IMR-90 (cell line): ENCODE measurements around the gene ALKBH5. TPM values are rescaled to one million over a fixed set of nuclear protein-coding genes. Genes with fewer than 3 reads are reported as not detected.
A peak's percentile ranks its signal among the peaks of the same experiment; 100 is the strongest.

Source experiments
- ATAC-seq: fragments of 200-7000 bp; cut with Tn5 transposase; 2 replicates; pipeline ENCODE4 v1.9.1; 2020; ENCODE audit warnings: low read depth, mild to moderate bottlenecking, moderate library complexity
- BruUV-seq: library from RNA; stranded (reverse); fragments of 400-500 nt; replicated peaks from 2 replicates; lab custom pipeline; 2021; lab: Mats Ljungman, UMichigan
- CTCF ChIA-PET: fragments of 300-600 bp; formaldehyde crosslinking; extraction: SDS; loops from one replicate; lab custom pipeline; 2021; ENCODE audit warnings: antibody characterized with exemption; lab: Yijun Ruan, JAX
- POLR2A ChIA-PET: fragments of 300-600 bp; sonication (Branson Sonifier 250); formaldehyde crosslinking; loops from one replicate; lab custom pipeline; 2022; ENCODE audit warnings: antibody characterized with exemption; ENCODE audit not compliant: unreplicated experiment; lab: Charles Lee
- DNase-seq: peaks from one replicate; pipeline ENCODE4 v3.0.0; 2013
- H2AFZ ChIP-seq: replicated peaks from 2 replicates; pipeline ENCODE3; 2013; ENCODE audit warnings: low read length, mild to moderate bottlenecking; ENCODE audit not compliant: poor library complexity
- H2AK5ac ChIP-seq: 2 replicates; pipeline ENCODE4 v1.6.1; 2013; ENCODE audit warnings: low read depth, low read length, inconsistent platforms
- H2AK9ac ChIP-seq: replicated peaks from 2 replicates; pipeline ENCODE3; 2013; ENCODE audit warnings: mild to moderate bottlenecking, low read depth, low read length, moderate library complexity; ENCODE audit not compliant: poor library complexity
- H2BK120ac ChIP-seq: 2 replicates; pipeline ENCODE4 v1.6.1; 2013; ENCODE audit warnings: low read depth, low read length, inconsistent platforms
- H2BK15ac ChIP-seq: 3 replicates; pipeline ENCODE4 v1.6.1; 2013; ENCODE audit warnings: low read depth, low read length, inconsistent platforms
- H2BK20ac ChIP-seq: 2 replicates; pipeline ENCODE4 v1.6.1; 2013; ENCODE audit warnings: low read depth, mild to moderate bottlenecking, inconsistent platforms, low read length, moderate library complexity
- H2BK5ac ChIP-seq: 2 replicates; pipeline ENCODE4 v1.6.1; 2013; ENCODE audit warnings: mild to moderate bottlenecking, low read depth, low read length, inconsistent platforms; ENCODE audit not compliant: poor library complexity, severe bottlenecking
- H3K14ac ChIP-seq: replicated peaks from 2 replicates; pipeline ENCODE4 v1.6.1; 2013; ENCODE audit warnings: low read depth, low read length, inconsistent platforms
- H3K18ac ChIP-seq: 2 replicates; pipeline ENCODE4 v1.6.1; 2013; ENCODE audit warnings: low read depth, low read length, control low read depth
- H3K23ac ChIP-seq: 2 replicates; pipeline ENCODE4 v1.6.1; 2013; ENCODE audit warnings: low read depth, low read length, inconsistent platforms
- H3K27ac ChIP-seq: 2 replicates; pipeline ENCODE4 v1.5.1; 2013; ENCODE audit warnings: mild to moderate bottlenecking, control low read depth, low read length; ENCODE audit not compliant: insufficient read depth
- H3K27me3 ChIP-seq: 2 replicates; pipeline ENCODE4 v1.6.1; 2013; ENCODE audit warnings: low read length; ENCODE audit not compliant: control insufficient read depth, insufficient read depth
- H3K36me3 ChIP-seq: 2 replicates; pipeline ENCODE4 v1.6.1; 2013; ENCODE audit warnings: low read length, mixed read lengths; ENCODE audit not compliant: control insufficient read depth, insufficient read depth
- H3K4ac ChIP-seq: 2 replicates; pipeline ENCODE4 v1.6.1; 2013; ENCODE audit warnings: low read depth, low read length, inconsistent platforms
- H3K4me1 ChIP-seq: 2 replicates; pipeline ENCODE4 v1.6.1; 2013; ENCODE audit warnings: low read length, mixed read lengths; ENCODE audit not compliant: control insufficient read depth, insufficient read depth
- H3K4me2 ChIP-seq: 2 replicates; pipeline ENCODE4 v1.6.1; 2013; ENCODE audit warnings: low read depth, mild to moderate bottlenecking, control low read depth, low read length, moderate library complexity
- H3K4me3 ChIP-seq: 2 replicates; pipeline ENCODE4 v1.5.1; 2013; ENCODE audit warnings: low read depth, mild to moderate bottlenecking, control low read depth, low read length, moderate library complexity; ENCODE audit not compliant: insufficient read depth
- H3K56ac ChIP-seq: 2 replicates; pipeline ENCODE4 v1.6.1; 2013; ENCODE audit warnings: low read length, inconsistent platforms; ENCODE audit not compliant: insufficient read depth; ENCODE audit errors: extremely low read depth
- H3K79me1 ChIP-seq, 2 experiments: 2 replicates each; pipeline ENCODE4 v1.6.1; 2013; ENCODE audit warnings: low read length in 2 of 2, inconsistent platforms in 1 of 2, low read depth in 1 of 2
- H3K9ac ChIP-seq: 2 replicates; pipeline ENCODE4 v1.6.1; 2013; ENCODE audit warnings: low read depth, low read length, control low read depth
- H3K9me1 ChIP-seq: 2 replicates; pipeline ENCODE4 v1.6.1; 2013; ENCODE audit warnings: low read length, inconsistent platforms; ENCODE audit not compliant: insufficient read depth
- H3K9me3 ChIP-seq: 2 replicates; pipeline ENCODE4 v1.6.1; 2013; ENCODE audit warnings: low read length; ENCODE audit not compliant: control insufficient read depth, insufficient read depth
- H4K20me1 ChIP-seq: 2 replicates; pipeline ENCODE4 v1.6.1; 2013; ENCODE audit warnings: low read length, inconsistent platforms; ENCODE audit not compliant: insufficient read depth
- H4K5ac ChIP-seq: 2 replicates; pipeline ENCODE4 v1.6.1; 2013; ENCODE audit warnings: mild to moderate bottlenecking, low read depth, low read length, control low read depth
- H4K8ac ChIP-seq, 2 experiments: 2 replicates each; pipeline ENCODE4 v1.6.1; 2013; ENCODE audit warnings: low read depth in 2 of 2, low read length in 2 of 2, control low read depth in 1 of 2, inconsistent platforms in 1 of 2
- H4K91ac ChIP-seq: 2 replicates; pipeline ENCODE4 v1.6.1; 2013; ENCODE audit warnings: low read depth, low read length, inconsistent platforms; ENCODE audit not compliant: insufficient read depth
- BHLHE40 ChIP-seq: fragments of 150-350 bp; IDR thresholded peaks from 2 replicates; pipeline ENCODE4 v1.6.1; 2016; ENCODE audit warnings: mild to moderate bottlenecking, low read depth, low read length
- CEBPB ChIP-seq: IDR thresholded peaks from 2 replicates; pipeline ENCODE4 v1.6.1; 2012; ENCODE audit warnings: low read depth, low read length, improper control_type of control experiment
- CHD1 ChIP-seq: IDR thresholded peaks from 2 replicates; pipeline ENCODE4 v1.6.1; 2012; ENCODE audit warnings: low read depth, low read length, improper control_type of control experiment
- FOS ChIP-seq: fragments of 150-350 bp; IDR thresholded peaks from 2 replicates; pipeline ENCODE4 v1.6.1; 2016; ENCODE audit warnings: low read depth, low read length
- MAFK ChIP-seq: IDR thresholded peaks from 2 replicates; pipeline ENCODE4 v1.6.1; 2012; ENCODE audit warnings: low read depth, low read length, improper control_type of control experiment
- MAZ ChIP-seq: IDR thresholded peaks from 2 replicates; pipeline ENCODE4 v1.6.1; 2012; ENCODE audit warnings: low read depth, mild to moderate bottlenecking, low read length, improper control_type of control experiment, moderate library complexity, borderline replicate concordance
- MXI1 ChIP-seq: IDR thresholded peaks from 2 replicates; pipeline ENCODE4 v1.6.1; 2012; ENCODE audit warnings: low read depth, mild to moderate bottlenecking, low read length, moderate library complexity, borderline replicate concordance
- NFE2L2 ChIP-seq: fragments of 150-350 bp; IDR thresholded peaks from 2 replicates; pipeline ENCODE4 v1.6.1; 2016; ENCODE audit warnings: low read depth, mild to moderate bottlenecking, low read length
- POLR2A ChIP-seq: IDR thresholded peaks from 2 replicates; pipeline ENCODE4 v1.6.1; 2012; ENCODE audit warnings: mild to moderate bottlenecking, low read depth, low read length
- RAD21 ChIP-seq: IDR thresholded peaks from 2 replicates; pipeline ENCODE4 v1.6.1; 2012; ENCODE audit warnings: low read length, improper control_type of control experiment
- RCOR1 ChIP-seq: IDR thresholded peaks from 2 replicates; pipeline ENCODE4 v1.6.1; 2012; ENCODE audit warnings: mild to moderate bottlenecking, low read length, improper control_type of control experiment; ENCODE audit not compliant: insufficient replicate concordance
- RFX5 ChIP-seq: IDR thresholded peaks from 2 replicates; pipeline ENCODE4 v1.8.0; 2012; ENCODE audit warnings: low read depth, mild to moderate bottlenecking, low read length, moderate library complexity
- SMC3 ChIP-seq: fragments of 150-350 bp; IDR thresholded peaks from 2 replicates; pipeline ENCODE4 v1.6.1; 2016; ENCODE audit warnings: low read depth, mild to moderate bottlenecking, antibody characterized with exemption, low read length, moderate library complexity
- WGBS, 2 experiments: methylation state at CpG; one replicate each; pipeline versions ENCODE4 v1.1.5 to v1.1.7; 2013; ENCODE audit warnings: missing lambda C conversion rate in 2 of 2; ENCODE audit not compliant: insufficient read length in 1 of 2; ENCODE audit errors: extremely low coverage in 2 of 2; 5-methylcytosine and 5-hydroxymethylcytosine counted together
- dilution Hi-C: fragments of 300-500 bp; cut with HindIII; formaldehyde crosslinking; loops from one replicate; pipeline ENCODE4 v1.14.3; 2018; ENCODE audit warnings: low sequenced_read_pairs; ENCODE audit not compliant: unreplicated experiment
- in situ Hi-C: fragments of 300-500 bp; cut with MboI; formaldehyde crosslinking; loops from 3 replicates; pipeline ENCODE4 v1.14.3; 2019; ENCODE audit warnings: low sequenced_read_pairs, inconsistent platforms, mixed read lengths
- intact Hi-C: fragments of 100-400 bp; cut with micrococcal nuclease; formaldehyde crosslinking; loops from 2 replicates; pipeline ENCODE4 v1.10.0; 2022
- polyA plus RNA-seq, 3 experiments: library from polyadenylated mRNA; depleted of rRNA; stranded (reverse); fragments of >200 nt; gene quantifications; 2 replicates each; pipeline ENCODE4 v1.2.3, GENCODE V29; 2012; ENCODE audit warnings: low replicate concordance in 1 of 3
- total RNA-seq: library from RNA; depleted of rRNA; stranded (reverse); fragments of >200 nt; gene quantifications from 2 replicates; pipeline ENCODE4 v1.2.3, GENCODE V29; 2012
- TF ChIP-seq, protein P1 (sequence below): conservative IDR thresholded peaks from 2 replicates; pipeline ENCODE4 v1.5.1; 2012; ENCODE audit warnings: mild to moderate bottlenecking, low read depth, low read length, improper control_type of control experiment
- TF ChIP-seq, protein P2 (sequence below): fragments of 150-350 bp; IDR thresholded peaks from 2 replicates; pipeline ENCODE4 v1.6.1; 2017; ENCODE audit warnings: mild to moderate bottlenecking, antibody characterized with exemption, low read length, low read depth
- TF ChIP-seq, protein P3 (sequence below): fragments of 150-350 bp; IDR thresholded peaks from 2 replicates; pipeline ENCODE4 v1.6.1; 2016; ENCODE audit warnings: low read depth, mild to moderate bottlenecking, low read length, moderate library complexity, borderline replicate concordance

Gene ALKBH5
- total and polyA plus RNA-seq, 2 of the 4 experiments (the other 2 are of a cell fraction), result 57.6 to 79.6 TPM

DNA sequence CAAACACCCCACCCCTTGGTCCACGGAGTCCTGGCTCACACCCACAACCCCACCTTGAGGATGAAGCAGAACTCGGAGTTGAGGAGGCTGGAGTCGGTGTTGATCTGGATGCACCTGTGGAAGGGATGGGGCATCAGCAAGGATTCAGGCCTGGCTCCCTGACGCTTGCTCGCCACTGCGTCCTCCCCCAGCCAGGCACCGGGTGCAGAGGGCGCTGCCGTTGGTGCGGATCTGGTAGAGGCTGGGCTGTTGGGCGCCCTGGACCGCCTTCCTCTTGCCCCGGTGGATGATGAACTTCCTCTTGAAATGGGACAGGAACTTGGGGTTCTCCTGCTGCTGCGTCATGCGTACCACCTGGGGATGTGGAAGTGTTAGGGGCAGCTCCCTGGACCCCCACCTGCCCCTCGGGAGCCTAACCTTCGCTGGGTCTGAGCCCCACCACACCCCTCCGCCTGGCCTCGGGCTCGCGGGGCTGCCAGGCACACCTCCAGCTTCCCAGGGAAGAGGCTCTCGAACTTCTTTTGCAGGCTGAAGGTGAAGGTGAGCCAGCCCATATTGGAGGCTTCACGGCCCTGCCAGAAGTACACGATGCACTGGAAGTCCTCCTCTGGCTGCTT, 62.6 kb downstream of the ALKBH5 start:
- in situ Hi-C loops (no loop called here), intact Hi-C loops (no loop called here), dilution Hi-C loops (no loop called here)
- Histone ChIP-seq H2AK5ac (no peak overlapping the region), H3K56ac (no peak overlapping the region), H2BK120ac (no peak overlapping the region), H3K27me3 (no peaks in the 10 kb centered on the region), H2AFZ (no peak overlapping the region), H3K4me1 (no peaks in the 10 kb centered on the region), H2BK20ac (no peak overlapping the region), H3K36me3 (peaks cover 83% of the 10 kb centered on the region), H3K18ac (no peak overlapping the region), H4K91ac (no peak overlapping the region), H3K27ac (no peak overlapping the region), H3K23ac (no peak overlapping the region), H3K4me3 (no peak overlapping the region), H3K14ac (no peak overlapping the region), H2AK9ac (peak overlapping the region; percentile 16), H3K79me1 (peaks cover 3 to 26% of the 10 kb centered on the region in 2 experiments; a peak in 2 of 4 replicates), H3K9ac (no peak overlapping the region), H4K20me1 (peaks cover 35% of the 10 kb centered on the region), H3K9me3 (no peaks in the 10 kb centered on the region), H3K4ac (no peak overlapping the region), H3K9me1 (peaks cover 3% of the 10 kb centered on the region), H4K5ac (no peak overlapping the region), H2BK5ac (no peak overlapping the region), H3K4me2 (no peak overlapping the region), H4K8ac (no peak overlapping the region), H2BK15ac (no peak overlapping the region)
- ChIA-PET CTCF (no interaction called here), POLR2A (no interaction called here)
- WGBS, 2 experiments, result 80% methylated on average over 6 of the region's 24 CpGs; no CpG with 5 or more reads in 1 of the 2 experiments
- no peak for DNase-seq
- no peak for ATAC-seq
- BruUV-seq, result TSS peak; percentile 88
- no peak for TF ChIP-seq FOS
- TF ChIP-seq RAD21, result no peak
- TF ChIP-seq MXI1, result no peak
- no peak for TF ChIP-seq CEBPB
- no peak for TF ChIP-seq CHD1
- TF ChIP-seq BHLHE40, result no peak
- no peak for TF ChIP-seq NFE2L2
- no peak for TF ChIP-seq POLR2A
- TF ChIP-seq MAZ, result no peak
- TF ChIP-seq RCOR1, result no peak
- TF ChIP-seq, protein P1, sequence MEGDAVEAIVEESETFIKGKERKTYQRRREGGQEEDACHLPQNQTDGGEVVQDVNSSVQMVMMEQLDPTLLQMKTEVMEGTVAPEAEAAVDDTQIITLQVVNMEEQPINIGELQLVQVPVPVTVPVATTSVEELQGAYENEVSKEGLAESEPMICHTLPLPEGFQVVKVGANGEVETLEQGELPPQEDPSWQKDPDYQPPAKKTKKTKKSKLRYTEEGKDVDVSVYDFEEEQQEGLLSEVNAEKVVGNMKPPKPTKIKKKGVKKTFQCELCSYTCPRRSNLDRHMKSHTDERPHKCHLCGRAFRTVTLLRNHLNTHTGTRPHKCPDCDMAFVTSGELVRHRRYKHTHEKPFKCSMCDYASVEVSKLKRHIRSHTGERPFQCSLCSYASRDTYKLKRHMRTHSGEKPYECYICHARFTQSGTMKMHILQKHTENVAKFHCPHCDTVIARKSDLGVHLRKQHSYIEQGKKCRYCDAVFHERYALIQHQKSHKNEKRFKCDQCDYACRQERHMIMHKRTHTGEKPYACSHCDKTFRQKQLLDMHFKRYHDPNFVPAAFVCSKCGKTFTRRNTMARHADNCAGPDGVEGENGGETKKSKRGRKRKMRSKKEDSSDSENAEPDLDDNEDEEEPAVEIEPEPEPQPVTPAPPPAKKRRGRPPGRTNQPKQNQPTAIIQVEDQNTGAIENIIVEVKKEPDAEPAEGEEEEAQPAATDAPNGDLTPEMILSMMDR, result no peak
- TF ChIP-seq MAFK, result no peak
- no peak for TF ChIP-seq SMC3
- no peak for TF ChIP-seq RFX5
- TF ChIP-seq, protein P2, sequence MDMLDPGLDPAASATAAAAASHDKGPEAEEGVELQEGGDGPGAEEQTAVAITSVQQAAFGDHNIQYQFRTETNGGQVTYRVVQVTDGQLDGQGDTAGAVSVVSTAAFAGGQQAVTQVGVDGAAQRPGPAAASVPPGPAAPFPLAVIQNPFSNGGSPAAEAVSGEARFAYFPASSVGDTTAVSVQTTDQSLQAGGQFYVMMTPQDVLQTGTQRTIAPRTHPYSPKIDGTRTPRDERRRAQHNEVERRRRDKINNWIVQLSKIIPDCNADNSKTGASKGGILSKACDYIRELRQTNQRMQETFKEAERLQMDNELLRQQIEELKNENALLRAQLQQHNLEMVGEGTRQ, result no peak
- TF ChIP-seq, protein P3, sequence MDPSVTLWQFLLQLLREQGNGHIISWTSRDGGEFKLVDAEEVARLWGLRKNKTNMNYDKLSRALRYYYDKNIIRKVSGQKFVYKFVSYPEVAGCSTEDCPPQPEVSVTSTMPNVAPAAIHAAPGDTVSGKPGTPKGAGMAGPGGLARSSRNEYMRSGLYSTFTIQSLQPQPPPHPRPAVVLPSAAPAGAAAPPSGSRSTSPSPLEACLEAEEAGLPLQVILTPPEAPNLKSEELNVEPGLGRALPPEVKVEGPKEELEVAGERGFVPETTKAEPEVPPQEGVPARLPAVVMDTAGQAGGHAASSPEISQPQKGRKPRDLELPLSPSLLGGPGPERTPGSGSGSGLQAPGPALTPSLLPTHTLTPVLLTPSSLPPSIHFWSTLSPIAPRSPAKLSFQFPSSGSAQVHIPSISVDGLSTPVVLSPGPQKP, result no peak
